Stimulated activated effector memory CD8-positive, alpha-beta T cell treated with anti-CD3 and anti-CD28 coated beads, Interleukin-12 subunit alpha, Interleukin-12 subunit beta, amount 100 ng/mL, for 72 hours (primary cell): ENCODE measurements around the gene OR8D2.
A peak's percentile ranks its signal among the peaks of the same experiment; 100 is the strongest.
"Not testable (repeated sequence)": the region's sequence is repeated elsewhere in the genome, so short reads cannot be mapped to it uniquely, and the experiment has no call there.

ENCODE experiments used
- ATAC-seq: fragments of 150-1000 bp; cut with Tn5 transposase; 2 replicates; pipeline ENCODE4 v1.10.0; 2021
- DNase-seq, 2 donors: peaks; one replicate each; pipeline ENCODE4 v3.0.0; 2021 to 2022; ENCODE audit warnings: low spot score in 2 of 2
- H3K27ac Mint-ChIP-seq: one replicate; pipeline ENCODE4 v1.8.0; 2022; ENCODE audit warnings: mild to moderate bottlenecking, mixed read lengths
- H3K36me3 Mint-ChIP-seq: one replicate; pipeline ENCODE4 v1.8.0; 2022; ENCODE audit warnings: mild to moderate bottlenecking, mixed read lengths
- H3K4me1 Mint-ChIP-seq: one replicate; pipeline ENCODE4 v1.8.0; 2022; ENCODE audit warnings: mixed read lengths
- H3K4me3 Mint-ChIP-seq: one replicate; pipeline ENCODE4 v1.8.0; 2022; ENCODE audit warnings: mild to moderate bottlenecking, mixed read lengths
- H3K9me3 Mint-ChIP-seq: one replicate; pipeline ENCODE4 v1.8.0; 2022; ENCODE audit warnings: mixed read lengths

The OR8D2 gene

GRCh38 chr11:124310721-124311120, 9.3 kb downstream of the OR8D2 start:
- no peak for DNase-seq
- Mint-ChIP-seq H3K36me3 (no peaks in the 10 kb centered on the region), H3K27ac (no peak overlapping the region), H3K4me3 (no peak overlapping the region), H3K4me1 (no peaks in the 10 kb centered on the region), H3K9me3 (peaks cover 15% of the 10 kb centered on the region)
- no peak for ATAC-seq

- Mint-ChIP-seq H3K4me3 (no peak overlapping the region), H3K27ac (no peak overlapping the region), H3K9me3 (peaks cover 11% of the 10 kb centered on the region), H3K4me1 (no peaks in the 10 kb centered on the region), H3K36me3 (no peaks in the 10 kb centered on the region)
- DNase-seq, result no peak
- no peak for ATAC-seq
Measured at GRCh38 chr11:124307093-124307492, 12.9 kb downstream of the OR8D2 start.

GRCh38 chr11:124302347-124303125, 17.5 kb downstream of the OR8D2 start:
- no peak overlapping the region for H3K27ac Mint-ChIP-seq
- H3K4me3 Mint-ChIP-seq, result no peak overlapping the region
- ATAC-seq (no peak), DNase-seq (no peak)
- no peaks in the 10 kb centered on the region for H3K9me3 Mint-ChIP-seq
- no peaks in the 10 kb centered on the region for H3K4me1 Mint-ChIP-seq
- no peaks in the 10 kb centered on the region for H3K36me3 Mint-ChIP-seq

GRCh38 chr11:124301548-124301947, 18.4 kb downstream of the OR8D2 start:
- Mint-ChIP-seq H3K9me3 (no peaks in the 10 kb centered on the region), H3K36me3 (no peaks in the 10 kb centered on the region), H3K27ac (no peak overlapping the region), H3K4me1 (no peaks in the 10 kb centered on the region), H3K4me3 (no peak overlapping the region)
- ATAC-seq (no peak), DNase-seq (no peak)

- Mint-ChIP-seq H3K36me3 (no peaks in the 10 kb centered on the region), H3K9me3 (no peaks in the 10 kb centered on the region), H3K4me3 (no peak overlapping the region), H3K27ac (no peak overlapping the region), H3K4me1 (no peaks in the 10 kb centered on the region)
- no peak for ATAC-seq
- no peak for DNase-seq
Measured at GRCh38 chr11:124297921-124298320, 22.1 kb downstream of the OR8D2 start.

GRCh38 chr11:124296016-124296415, 24.0 kb downstream of the OR8D2 start:
- Mint-ChIP-seq H3K9me3 (peaks cover 4% of the 10 kb centered on the region), H3K4me3 (no peak overlapping the region), H3K4me1 (no peaks in the 10 kb centered on the region), H3K36me3 (no peaks in the 10 kb centered on the region), H3K27ac (no peak overlapping the region)
- no peak for ATAC-seq
- no peak for DNase-seq

- no peak for ATAC-seq
- Mint-ChIP-seq H3K4me3 (no peak overlapping the region), H3K27ac (no peak overlapping the region), H3K4me1 (no peaks in the 10 kb centered on the region), H3K9me3 (peaks cover 4% of the 10 kb centered on the region), H3K36me3 (no peaks in the 10 kb centered on the region)
- no peak for DNase-seq
Measured at GRCh38 chr11:124294687-124295086, 25.3 kb downstream of the OR8D2 start.

- H3K9me3 Mint-ChIP-seq, result peaks cover 9% of the 10 kb centered on the region
- ATAC-seq (no peak), DNase-seq (no peak)
- no peaks in the 10 kb centered on the region for H3K4me1 Mint-ChIP-seq
- no peak overlapping the region for H3K4me3 Mint-ChIP-seq
- H3K27ac Mint-ChIP-seq, result no peak overlapping the region
- H3K36me3 Mint-ChIP-seq, result no peaks in the 10 kb centered on the region
Measured at GRCh38 chr11:124285610-124286344, 34.2 kb downstream of the OR8D2 start.

GRCh38 chr11:124278261-124278660, 41.7 kb downstream of the OR8D2 start:
- Mint-ChIP-seq H3K27ac (no peak overlapping the region), H3K4me1 (no peaks in the 10 kb centered on the region), H3K36me3 (no peaks in the 10 kb centered on the region), H3K9me3 (peaks cover 10% of the 10 kb centered on the region), H3K4me3 (no peak overlapping the region)
- DNase-seq (no peak), ATAC-seq (no peak)

- no peaks in the 10 kb centered on the region for H3K4me1 Mint-ChIP-seq
- H3K9me3 Mint-ChIP-seq, result peaks cover 10% of the 10 kb centered on the region
- H3K36me3 Mint-ChIP-seq, result no peaks in the 10 kb centered on the region
- no peak overlapping the region for H3K4me3 Mint-ChIP-seq
- DNase-seq (no peak), ATAC-seq (no peak)
- no peak overlapping the region for H3K27ac Mint-ChIP-seq
Measured at GRCh38 chr11:124277804-124278203, 42.2 kb downstream of the OR8D2 start.

- H3K27ac Mint-ChIP-seq, result no peak overlapping the region
- DNase-seq (no peak), ATAC-seq (peak; percentile 32)
- no peak overlapping the region for H3K4me3 Mint-ChIP-seq
- H3K4me1 Mint-ChIP-seq, result no peaks in the 10 kb centered on the region
- peaks cover 10% of the 10 kb centered on the region for H3K9me3 Mint-ChIP-seq
- no peaks in the 10 kb centered on the region for H3K36me3 Mint-ChIP-seq
Measured at GRCh38 chr11:124277207-124277606, 42.8 kb downstream of the OR8D2 start.

- DNase-seq (no peak), ATAC-seq (peak; percentile 53)
- peaks cover 7% of the 10 kb centered on the region for H3K9me3 Mint-ChIP-seq
- H3K36me3 Mint-ChIP-seq, result no peaks in the 10 kb centered on the region
- no peak overlapping the region for H3K4me3 Mint-ChIP-seq
- no peak overlapping the region for H3K27ac Mint-ChIP-seq
- no peaks in the 10 kb centered on the region for H3K4me1 Mint-ChIP-seq
Measured at GRCh38 chr11:124276081-124276480, 43.9 kb downstream of the OR8D2 start.

GRCh38 chr11:124274000-124274399, 46.0 kb downstream of the OR8D2 start:
- DNase-seq (no peak), ATAC-seq (no peak)
- Mint-ChIP-seq H3K4me1 (no peaks in the 10 kb centered on the region), H3K36me3 (no peaks in the 10 kb centered on the region), H3K9me3 (no peaks in the 10 kb centered on the region), H3K27ac (no peak overlapping the region), H3K4me3 (no peak overlapping the region)

GRCh38 chr11:124270886-124271285, 49.1 kb downstream of the OR8D2 start:
- H3K4me1 Mint-ChIP-seq, H3K9me3 Mint-ChIP-seq, DNase-seq, H3K36me3 Mint-ChIP-seq, H3K27ac Mint-ChIP-seq, H3K4me3 Mint-ChIP-seq, ATAC-seq: not testable (repeated sequence)
